HCT116 (cell line): ENCODE results near the gene ARHGEF19. TPM values are rescaled to one million over a fixed set of nuclear protein-coding genes. Genes with fewer than 3 reads are reported as not detected.

ENCODE experiments used
- ATAC-seq: fragments of 200-7000 bp; cut with Tn5 transposase; 2 replicates; pipeline ENCODE4 v1.9.1; 2020; ENCODE audit warnings: mild to moderate bottlenecking, moderate library complexity
- BruUV-seq: library from RNA; stranded (reverse); fragments of 400-500 nt; replicated peaks from 2 replicates; lab custom pipeline; 2021; lab: Mats Ljungman, UMichigan
- CTCF ChIA-PET: fragments of 300-600 bp; sonication (Branson Sonifier 250); formaldehyde crosslinking; loops from one replicate; lab custom pipeline; 2021; ENCODE audit warnings: antibody characterized with exemption; lab: Charles Lee
- POLR2A ChIA-PET: fragments of 300-600, 350-600 bp; sonication (Branson Sonifier 250); formaldehyde crosslinking; loops from one replicate; lab custom pipeline; 2021; ENCODE audit warnings: antibody characterized with exemption; lab: Charles Lee
- RAD21 ChIA-PET, 2 experiments: fragments of 300-600 bp; sonication (Branson Sonifier 250); formaldehyde crosslinking; loops; one replicate each; lab custom pipeline; 2023; ENCODE audit warnings: low total read pairs in 2 of 2; ENCODE audit not compliant: uncharacterized antibody in 2 of 2, unreplicated experiment in 2 of 2, low non-redundant PET in 1 of 2; lab: Charles Lee
- DNase-seq: peaks from one replicate; pipeline ENCODE4 v3.0.0-alpha.2; 2010; ENCODE audit warnings: low read depth, low spot score
- H2AFZ ChIP-seq: fragments of 200-600 bp; shearing (Covaris generic), sonication (generic); 2 replicates; pipeline ENCODE4 v1.6.1; 2017; ENCODE audit warnings: low read depth, mixed run types, mixed read lengths, antibody characterized with exemption, low read length; ENCODE audit not compliant: poor library complexity, severe bottlenecking
- H3K27ac ChIP-seq: 2 replicates; pipeline ENCODE4 v1.5.1; 2012; ENCODE audit warnings: low read depth, low read length
- H3K27me3 ChIP-seq: fragments of 200-600 bp; sonication (generic); 2 replicates; pipeline ENCODE4 v1.6.1; 2016; ENCODE audit warnings: mixed run types, low read length, mixed read lengths; ENCODE audit not compliant: insufficient read depth
- H3K36me3 ChIP-seq, 2 experiments: fragments of 200-500 bp in 1 of 2; fragments of 200-600 bp in 1 of 2; sonication (Bioruptor generic) in 1 of 2; sonication (generic) in 1 of 2; 2 replicates each; pipeline versions ENCODE4 v1.5.1 to v1.6.1; 2014 to 2016; ENCODE audit warnings: low read length in 2 of 2, inconsistent platforms in 1 of 2, mixed read lengths in 1 of 2, mixed run types in 1 of 2; ENCODE audit not compliant: insufficient read depth in 2 of 2, control insufficient read depth in 1 of 2
- H3K4me1 ChIP-seq, 2 experiments: fragments of 200-600 bp in 1 of 2; sonication (generic) in 1 of 2; 2 replicates each; pipeline versions ENCODE4 v1.5.1 to v1.6.1; 2012 to 2017; ENCODE audit warnings: low read length in 2 of 2, inconsistent platforms in 1 of 2, mild to moderate bottlenecking in 1 of 2, mixed read lengths in 1 of 2, mixed run types in 1 of 2, moderate library complexity in 1 of 2; ENCODE audit not compliant: insufficient read depth in 2 of 2, control insufficient read depth in 1 of 2
- H3K4me2 ChIP-seq: fragments of 200-600 bp; sonication (generic); 2 replicates; pipeline ENCODE4 v1.6.1; 2017; ENCODE audit warnings: mixed run types, low read length, mixed read lengths
- H3K4me3 ChIP-seq, 2 experiments: fragments of 200-600 bp in 1 of 2; sonication (generic) in 1 of 2; replicated peaks in 1 of 2; 2 replicates each; pipeline ENCODE4 v1.5.1; 2011 to 2016; ENCODE audit warnings: low read length in 2 of 2, control low read depth in 1 of 2, low read depth in 1 of 2, mild to moderate bottlenecking in 1 of 2, mixed read lengths in 1 of 2, mixed run types in 1 of 2
- H3K79me2 ChIP-seq: fragments of 200-600 bp; sonication (generic); 2 replicates; pipeline ENCODE4 v1.6.1; 2017; ENCODE audit warnings: mild to moderate bottlenecking, mixed run types, low read length, moderate library complexity, mixed read lengths; ENCODE audit not compliant: insufficient read depth
- H3K9ac ChIP-seq: fragments of 200-600 bp; sonication (generic); 2 replicates; pipeline ENCODE4 v1.6.1; 2016; ENCODE audit warnings: low read length, mixed read lengths
- H3K9me2 ChIP-seq: fragments of 200-600 bp; sonication (generic), shearing (Covaris generic); 2 replicates; pipeline ENCODE4 v1.6.1; 2017; ENCODE audit warnings: mixed run types, mild to moderate bottlenecking, moderate library complexity; ENCODE audit not compliant: insufficient read depth
- H3K9me3 ChIP-seq, 2 experiments: fragments of 200-500 bp in 1 of 2; fragments of 200-600 bp in 1 of 2; sonication (Bioruptor generic) in 1 of 2; sonication (generic) in 1 of 2; 2 replicates each; pipeline ENCODE4 v1.6.1; 2014 to 2017; ENCODE audit warnings: low read length in 2 of 2, mixed read lengths in 2 of 2, inconsistent platforms in 1 of 2, low read depth in 1 of 2, mild to moderate bottlenecking in 1 of 2, mixed run types in 1 of 2, moderate library complexity in 1 of 2; ENCODE audit not compliant: control insufficient read depth in 1 of 2, insufficient read depth in 1 of 2
- H4K20me1 ChIP-seq: fragments of 200-600 bp; sonication (generic), shearing (Covaris generic); 2 replicates; pipeline ENCODE4 v1.6.1; 2017; ENCODE audit warnings: mixed run types, mild to moderate bottlenecking, moderate library complexity; ENCODE audit not compliant: insufficient read depth
- ATF3 ChIP-seq: IDR thresholded peaks from 2 replicates; pipeline ENCODE4 v1.6.1; 2012
- CTCF ChIP-seq, 3 experiments: fragments of 200-600 bp in 1 of 3; sonication (generic) in 1 of 3; IDR thresholded peaks in 2 of 3; conservative IDR thresholded peaks in 1 of 3; 2 replicates each; pipeline ENCODE4 v1.5.1; 2012 to 2017; ENCODE audit warnings: low read depth in 2 of 3, low read length in 2 of 3, antibody characterized with exemption in 1 of 3, borderline replicate concordance in 1 of 3, control low read depth in 1 of 3, mild to moderate bottlenecking in 1 of 3, mixed read lengths in 1 of 3, mixed run types in 1 of 3, moderate library complexity in 1 of 3; ENCODE audit not compliant: insufficient read depth in 1 of 3
- ELF1 ChIP-seq: IDR thresholded peaks from 2 replicates; pipeline ENCODE4 v1.6.1; 2012; ENCODE audit warnings: low read depth, borderline replicate concordance
- REST ChIP-seq: IDR thresholded peaks from 2 replicates; pipeline ENCODE4 v1.6.1; 2012; ENCODE audit warnings: low read depth
- intact Hi-C: fragments of 100-400 bp; cut with micrococcal nuclease; formaldehyde crosslinking; loops from 2 replicates; pipeline ENCODE4 v1.10.0; 2022
- total RNA-seq: library from RNA; stranded (reverse); gene quantifications from one replicate; pipeline ENCODE4 v1.2.1, GENCODE V29; 2021; ENCODE audit not compliant: unreplicated experiment

Gene ARHGEF19
- total RNA-seq, 1 experiment from 2014 or later: 59.7 TPM

GRCh38 chr1:16250524-16251251 lies 38.2 kb upstream of the ARHGEF19 start:
- ChIA-PET CTCF (no interaction called here), RAD21 (no interaction called here), POLR2A (no interaction called here)
- Histone ChIP-seq H3K4me1 (peaks cover 0 to 22% of the 10 kb centered on the region in 2 experiments; a peak in 2 of 4 replicates), H3K4me2 (no peak overlapping the region), H3K4me3 (no peak overlapping the region), H4K20me1 (no peaks in the 10 kb centered on the region), H3K36me3 (peaks cover 7 to 30% of the 10 kb centered on the region in 2 experiments; a peak in 2 of 4 replicates), H2AFZ (no peak overlapping the region), H3K27ac (no peak overlapping the region), H3K27me3 (no peaks in the 10 kb centered on the region), H3K9ac (no peak overlapping the region), H3K79me2 (no peaks in the 10 kb centered on the region), H3K9me3 (no peaks in the 10 kb centered on the region), H3K9me2 (no peaks in the 10 kb centered on the region)
- no TSS peak for BruUV-seq
- ATAC-seq (no peak), DNase-seq (no peak)
- intact Hi-C loops: no loop called here
- TF ChIP-seq CTCF (IDR thresholded peaks at IDR 0.05 in 2 of 3, conservative IDR thresholded peaks at IDR 0.05 in 1 of 3; ENCODE audit: borderline replicate concordance in 1 of 3, insufficient read depth in 1 of 3, low read depth in 2 of 3, low read length in 2 of 3): no peak
- no peak for TF ChIP-seq REST
- no peak for TF ChIP-seq ELF1
- TF ChIP-seq ATF3: no peak
